ENCODE data around the gene SHF. TPM values are rescaled to one million over a fixed set of nuclear protein-coding genes. Genes with fewer than 3 reads are reported as not detected.
A peak's percentile ranks its signal among the peaks of the same experiment; 100 is the strongest.

The SHF gene
- total RNA-seq, 2 donors from 2014 or later: 4.7 to 12.0 TPM

DNA sequence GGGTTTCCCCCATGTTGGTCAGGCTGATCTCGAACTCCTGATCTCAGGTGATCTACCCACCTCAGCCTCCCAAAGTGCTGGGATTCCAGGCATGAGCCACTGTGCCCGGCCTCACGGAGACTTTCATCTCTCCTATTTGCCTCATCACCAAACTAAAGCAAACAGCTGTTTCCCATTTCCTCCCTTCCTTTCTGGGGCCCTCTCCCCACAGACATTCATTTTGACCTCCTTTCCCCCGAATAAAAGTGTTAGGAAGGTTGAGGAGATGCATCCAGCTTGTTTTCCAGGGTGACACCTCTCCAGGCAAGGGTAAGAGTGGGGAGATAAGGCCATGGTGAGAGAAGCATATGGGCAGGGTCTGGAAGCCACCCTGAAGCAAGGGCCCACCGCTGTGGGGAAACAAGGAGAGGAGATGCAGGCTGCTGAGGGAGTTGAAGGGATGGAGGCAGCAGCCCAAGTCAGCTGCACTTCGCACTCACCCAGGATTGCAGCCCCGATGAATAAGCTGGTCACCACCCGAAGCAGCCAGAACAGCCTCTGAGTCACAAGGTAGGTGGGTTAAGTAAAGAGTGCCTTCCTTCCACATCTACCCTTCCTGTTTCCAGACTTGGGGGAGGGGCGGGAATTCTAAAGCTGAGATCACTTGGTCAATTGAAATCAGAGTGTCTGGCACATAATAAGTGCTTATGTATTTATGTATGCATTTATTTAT, 65.9 kb downstream of the SHF start:
- H3K4me1 ChIP-seq: peaks cover 0 to 11% of the 10 kb centered on the region in 2 donors
- DNase-seq (ENCODE audit: low spot score): no peak
- H3K9me3 ChIP-seq: no peaks in the 10 kb centered on the region
- no peaks in the 10 kb centered on the region for H3K36me3 ChIP-seq
- no peak overlapping the region for H3K27ac ChIP-seq
- TF ChIP-seq, protein P1, sequence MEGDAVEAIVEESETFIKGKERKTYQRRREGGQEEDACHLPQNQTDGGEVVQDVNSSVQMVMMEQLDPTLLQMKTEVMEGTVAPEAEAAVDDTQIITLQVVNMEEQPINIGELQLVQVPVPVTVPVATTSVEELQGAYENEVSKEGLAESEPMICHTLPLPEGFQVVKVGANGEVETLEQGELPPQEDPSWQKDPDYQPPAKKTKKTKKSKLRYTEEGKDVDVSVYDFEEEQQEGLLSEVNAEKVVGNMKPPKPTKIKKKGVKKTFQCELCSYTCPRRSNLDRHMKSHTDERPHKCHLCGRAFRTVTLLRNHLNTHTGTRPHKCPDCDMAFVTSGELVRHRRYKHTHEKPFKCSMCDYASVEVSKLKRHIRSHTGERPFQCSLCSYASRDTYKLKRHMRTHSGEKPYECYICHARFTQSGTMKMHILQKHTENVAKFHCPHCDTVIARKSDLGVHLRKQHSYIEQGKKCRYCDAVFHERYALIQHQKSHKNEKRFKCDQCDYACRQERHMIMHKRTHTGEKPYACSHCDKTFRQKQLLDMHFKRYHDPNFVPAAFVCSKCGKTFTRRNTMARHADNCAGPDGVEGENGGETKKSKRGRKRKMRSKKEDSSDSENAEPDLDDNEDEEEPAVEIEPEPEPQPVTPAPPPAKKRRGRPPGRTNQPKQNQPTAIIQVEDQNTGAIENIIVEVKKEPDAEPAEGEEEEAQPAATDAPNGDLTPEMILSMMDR (IDR thresholded peaks at IDR 0.05): no peak
- H3K4me3 ChIP-seq: no peak overlapping the region
- H3K27me3 ChIP-seq: peaks cover 0 to 6% of the 10 kb centered on the region in 2 donors

DNA sequence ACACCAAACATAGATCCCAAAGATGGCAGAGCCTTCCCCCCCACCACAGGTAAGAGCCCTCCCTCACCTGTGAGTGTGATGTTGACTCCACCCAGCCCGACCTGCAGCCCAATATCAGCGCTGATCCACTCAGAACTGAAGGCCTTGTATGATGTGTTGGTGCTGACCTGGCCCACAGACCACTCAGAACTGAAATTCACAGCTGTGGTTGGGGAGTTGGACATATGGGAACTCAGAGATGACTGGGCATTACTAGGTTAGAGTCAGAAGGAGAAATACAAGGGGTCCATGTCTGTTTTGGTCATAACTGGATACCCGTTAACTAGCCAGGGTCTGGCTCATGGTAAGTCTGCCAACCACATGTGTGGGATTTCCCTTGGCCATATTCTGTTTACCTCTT, 66.7 kb downstream of the SHF start:
- Histone ChIP-seq H3K9me3 (no peaks in the 10 kb centered on the region), H3K4me1 (peaks cover 0 to 16% of the 10 kb centered on the region in 2 donors), H3K27ac (no peak overlapping the region), H3K27me3 (peaks cover 0 to 14% of the 10 kb centered on the region in 2 donors), H3K4me3 (no peak overlapping the region), H3K36me3 (no peaks in the 10 kb centered on the region)
- TF ChIP-seq, protein P1 (IDR thresholded peaks at IDR 0.05): no peak
- DNase-seq (ENCODE audit: low spot score): no peak

DNA sequence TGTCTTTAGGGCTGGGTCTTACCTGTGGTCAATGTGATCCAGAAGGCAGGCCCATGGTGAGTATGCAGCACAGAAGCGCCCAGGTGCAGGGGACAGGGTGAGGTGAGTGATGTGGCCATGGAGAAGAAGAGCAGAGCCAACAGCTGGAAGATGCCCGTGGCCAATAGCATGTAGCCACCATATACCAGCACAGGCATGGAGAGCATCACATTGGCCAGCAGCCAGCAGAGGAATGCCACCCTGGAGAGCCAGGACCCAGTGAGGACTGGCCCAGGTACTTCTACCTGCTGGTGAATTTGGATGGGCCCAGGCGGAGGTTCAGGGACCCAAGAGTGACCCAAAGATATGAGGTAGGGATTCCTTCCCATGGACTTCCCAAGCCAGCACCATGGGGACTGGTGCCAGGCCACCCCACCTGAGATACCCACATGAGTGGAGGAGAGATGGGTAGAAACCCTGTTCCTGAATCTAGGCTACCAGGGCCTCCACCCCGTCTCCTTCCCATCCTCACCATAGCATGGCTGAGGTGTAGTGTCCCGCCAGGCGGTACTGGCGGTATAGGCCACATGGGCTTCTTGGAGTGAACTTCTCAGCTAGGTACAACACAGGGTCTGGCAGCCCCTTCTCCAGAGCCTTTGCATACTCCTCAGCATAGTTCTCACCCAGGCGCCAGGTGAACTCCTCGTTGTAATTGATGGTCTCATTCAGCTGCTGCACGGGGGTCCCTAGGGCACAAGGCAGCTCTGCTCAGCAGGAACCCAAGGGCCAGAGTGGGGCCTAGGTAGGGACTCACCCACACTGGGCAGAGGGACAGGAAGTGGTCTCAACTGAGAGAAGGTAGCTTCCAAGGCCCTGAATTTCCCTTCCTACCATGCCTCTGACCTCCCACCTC, 67.4 kb downstream of the SHF start:
- H3K9me3 ChIP-seq: no peaks in the 10 kb centered on the region
- peaks cover under 1 to 18% of the 10 kb centered on the region in 2 donors for H3K27me3 ChIP-seq
- TF ChIP-seq, protein P1 (IDR thresholded peaks at IDR 0.05): no peak
- H3K27ac ChIP-seq: no peak overlapping the region
- no peak for DNase-seq (ENCODE audit: low spot score)
- no peaks in the 10 kb centered on the region for H3K36me3 ChIP-seq
- H3K4me3 ChIP-seq: no peak overlapping the region
- peaks cover 0 to 16% of the 10 kb centered on the region in 2 donors for H3K4me1 ChIP-seq

DNA sequence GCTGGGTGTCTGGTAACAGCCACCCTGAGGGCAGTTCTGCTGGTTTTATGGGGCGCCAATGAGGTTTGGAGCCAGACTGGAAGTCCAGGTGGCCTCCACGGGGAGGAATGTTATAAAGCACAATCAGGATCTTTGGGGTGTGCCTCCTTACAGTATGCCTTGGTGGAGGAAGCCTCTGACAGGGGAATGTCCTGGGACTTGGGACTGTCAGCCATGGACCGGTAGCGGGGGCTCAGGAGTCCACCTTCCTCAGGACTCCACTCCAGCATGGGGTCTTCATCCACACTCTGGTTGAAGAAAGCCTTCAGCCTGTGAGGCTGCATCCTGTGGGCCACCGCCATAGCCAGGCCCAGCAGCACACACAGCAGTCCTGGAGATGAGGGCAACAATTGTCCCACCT, 68.8 kb downstream of the SHF start:
- peaks cover 10 to 18% of the 10 kb centered on the region in 2 donors for H3K27me3 ChIP-seq
- H3K36me3 ChIP-seq: no peaks in the 10 kb centered on the region
- no peak for DNase-seq (ENCODE audit: low spot score)
- no peak overlapping the region for H3K4me3 ChIP-seq
- H3K9me3 ChIP-seq: no peaks in the 10 kb centered on the region
- H3K27ac ChIP-seq: no peak overlapping the region
- TF ChIP-seq, protein P1 (IDR thresholded peaks at IDR 0.05): no peak
- H3K4me1 ChIP-seq: peaks cover 0 to 23% of the 10 kb centered on the region in 2 donors

DNA sequence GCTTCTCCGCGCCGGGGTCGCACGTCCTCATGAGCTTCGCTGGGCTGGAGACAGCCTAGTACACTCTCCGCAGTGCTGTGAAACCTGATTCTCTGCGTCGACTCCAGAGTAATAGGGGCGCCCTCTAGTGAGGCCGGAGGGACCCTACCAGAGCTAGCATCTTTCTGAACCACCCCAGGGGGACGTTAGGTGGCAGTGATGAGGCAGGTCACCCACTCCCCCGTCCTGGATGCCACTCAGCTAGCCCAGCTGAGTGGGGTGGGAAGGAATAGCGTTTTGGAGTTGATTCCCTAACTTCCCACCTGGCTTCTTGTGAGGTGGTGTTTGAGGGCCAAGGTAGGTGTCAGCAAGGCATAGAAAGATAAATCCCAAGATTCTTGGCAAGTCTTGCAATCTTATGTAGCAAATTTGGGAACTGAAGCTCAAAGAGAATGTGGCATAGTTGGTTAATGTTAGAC, 69.6 kb downstream of the SHF start:
- peaks cover 15 to 18% of the 10 kb centered on the region in 2 donors for H3K27me3 ChIP-seq
- DNase-seq (ENCODE audit: low spot score): peak; percentile 87
- no peaks in the 10 kb centered on the region for H3K9me3 ChIP-seq
- H3K36me3 ChIP-seq: no peaks in the 10 kb centered on the region
- TF ChIP-seq, protein P1 (IDR thresholded peaks at IDR 0.05): peak; percentile 96 to 97
- no peak overlapping the region for H3K27ac ChIP-seq
- peak overlapping the region; percentile 16 to 32 for H3K4me3 ChIP-seq
- peaks cover 0 to 26% of the 10 kb centered on the region in 2 donors for H3K4me1 ChIP-seq
